ENCODE data around the gene SP100.

SP100 gene

DNA sequence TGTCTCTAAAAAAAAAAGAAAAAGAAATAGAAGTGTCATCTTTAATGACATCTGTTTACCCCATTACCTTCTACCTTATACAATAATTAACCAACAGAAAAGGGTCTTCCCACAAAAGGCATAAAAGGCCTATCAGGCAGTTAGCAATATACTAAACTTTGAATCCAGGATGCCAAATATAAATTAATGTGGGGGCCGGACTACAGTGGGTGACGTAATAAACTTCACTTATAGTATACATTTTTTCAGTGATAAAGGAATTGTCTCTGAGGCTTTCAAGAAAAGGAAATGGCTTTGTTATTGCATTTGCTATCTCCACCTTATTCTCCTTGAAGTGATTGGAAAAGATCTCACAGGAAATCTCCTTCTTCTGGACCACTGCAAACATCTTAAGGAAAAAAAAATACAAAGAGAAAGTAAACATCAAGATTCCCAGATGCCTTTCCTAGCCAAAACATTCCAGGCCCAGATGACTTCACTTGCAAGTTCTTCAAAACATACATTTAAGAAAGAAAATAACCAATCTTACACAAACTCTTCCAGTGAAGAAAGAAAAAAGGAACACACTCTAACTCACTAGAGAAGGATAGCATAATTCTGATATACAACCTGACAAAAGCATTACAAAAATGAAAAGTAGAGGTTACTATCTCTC lies 170.5 kb downstream of the SP100 start:
- Histone ChIP-seq H3K9ac (ENCODE audit: insufficient read length) (no peak overlapping the region), H3K27ac (no peak overlapping the region), H3K9me3 (ENCODE audit: low read depth, low read length) (no peaks in the 10 kb centered on the region), H3K4me3 (no peak overlapping the region), H3K36me3 (ENCODE audit: insufficient read depth, low read length) (no peaks in the 10 kb centered on the region)
- DNase-seq (ENCODE audit: low read depth, low spot score) = no peak
- TF ChIP-seq FOXP2 (optimal IDR thresholded peaks at IDR 0.05; ENCODE audit: control extremely low read depth, extremely low read length, insufficient read depth) (no peak), EZH2 (IDR thresholded peaks at IDR 0.05) (no peak), POLR2AphosphoS5 (IDR thresholded peaks at IDR 0.05; ENCODE audit: borderline replicate concordance, low read depth, low read length) (no peak)

- Histone ChIP-seq H3K36me3 (ENCODE audit: insufficient read depth, low read length) (no peaks in the 10 kb centered on the region), H3K9ac (ENCODE audit: insufficient read length) (no peak overlapping the region), H3K9me3 (ENCODE audit: low read depth, low read length) (no peaks in the 10 kb centered on the region), H3K27ac (no peak overlapping the region), H3K4me3 (no peak overlapping the region)
- no peak for DNase-seq (ENCODE audit: low read depth, low spot score)
- TF ChIP-seq POLR2AphosphoS5 (IDR thresholded peaks at IDR 0.05; ENCODE audit: borderline replicate concordance, low read depth, low read length) (no peak), FOXP2 (optimal IDR thresholded peaks at IDR 0.05; ENCODE audit: control extremely low read depth, extremely low read length, insufficient read depth) (no peak), EZH2 (IDR thresholded peaks at IDR 0.05) (no peak)
These were observed 173.0 kb downstream of the SP100 start for GRCh38 chr2:230589025-230589424.

GRCh38 chr2:230589497-230590015 lies 173.6 kb downstream of the SP100 start:
- Histone ChIP-seq H3K4me3 (no peak overlapping the region), H3K27ac (no peak overlapping the region), H3K9me3 (ENCODE audit: low read depth, low read length) (no peaks in the 10 kb centered on the region), H3K9ac (ENCODE audit: insufficient read length) (no peak overlapping the region), H3K36me3 (ENCODE audit: insufficient read depth, low read length) (no peaks in the 10 kb centered on the region)
- TF ChIP-seq FOXP2 (optimal IDR thresholded peaks at IDR 0.05; ENCODE audit: control extremely low read depth, extremely low read length, insufficient read depth) (no peak), POLR2AphosphoS5 (IDR thresholded peaks at IDR 0.05; ENCODE audit: borderline replicate concordance, low read depth, low read length) (no peak), EZH2 (IDR thresholded peaks at IDR 0.05) (no peak)
- no peak for DNase-seq (ENCODE audit: low read depth, low spot score)

DNA sequence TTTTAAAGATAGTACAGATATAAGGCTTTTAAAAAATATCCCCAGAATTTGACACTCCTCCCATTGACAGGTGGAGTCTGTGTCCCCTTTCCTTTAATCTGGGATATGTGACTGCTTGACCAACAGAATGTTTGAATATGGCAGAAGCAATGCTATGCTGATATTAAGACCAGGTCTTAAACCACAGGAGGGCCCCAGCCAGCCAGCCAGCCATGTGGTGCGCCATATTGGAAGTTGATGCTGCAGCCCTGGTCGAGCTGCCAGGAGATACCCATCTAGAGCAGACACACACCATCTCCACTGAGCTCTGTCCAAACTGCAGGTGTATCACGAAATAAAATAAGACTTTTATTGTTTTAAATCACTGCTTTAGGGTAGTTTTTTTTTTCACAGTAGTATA lies 174.3 kb downstream of the SP100 start:
- no peaks in the 10 kb centered on the region for H3K36me3 ChIP-seq (ENCODE audit: insufficient read depth, low read length)
- DNase-seq (ENCODE audit: low read depth, low spot score) = no peak
- no peaks in the 10 kb centered on the region for H3K9me3 ChIP-seq (ENCODE audit: low read depth, low read length)
- H3K9ac ChIP-seq (ENCODE audit: insufficient read length) = no peak overlapping the region
- no peak overlapping the region for H3K27ac ChIP-seq
- TF ChIP-seq EZH2 (IDR thresholded peaks at IDR 0.05) (no peak), POLR2AphosphoS5 (IDR thresholded peaks at IDR 0.05; ENCODE audit: borderline replicate concordance, low read depth, low read length) (no peak), FOXP2 (optimal IDR thresholded peaks at IDR 0.05; ENCODE audit: control extremely low read depth, extremely low read length, insufficient read depth) (no peak)
- H3K4me3 ChIP-seq = no peak overlapping the region

- DNase-seq (ENCODE audit: low read depth, low spot score) = no peak
- H3K9ac ChIP-seq (ENCODE audit: insufficient read length) = no peak overlapping the region
- TF ChIP-seq EZH2 (IDR thresholded peaks at IDR 0.05) (no peak), POLR2AphosphoS5 (IDR thresholded peaks at IDR 0.05; ENCODE audit: borderline replicate concordance, low read depth, low read length) (no peak), FOXP2 (optimal IDR thresholded peaks at IDR 0.05; ENCODE audit: control extremely low read depth, extremely low read length, insufficient read depth) (no peak)
- no peak overlapping the region for H3K27ac ChIP-seq
- H3K36me3 ChIP-seq (ENCODE audit: insufficient read depth, low read length) = no peaks in the 10 kb centered on the region
- no peak overlapping the region for H3K4me3 ChIP-seq
- H3K9me3 ChIP-seq (ENCODE audit: low read depth, low read length) = no peaks in the 10 kb centered on the region
These were observed 175.8 kb downstream of the SP100 start for GRCh38 chr2:230591850-230592249.

DNA sequence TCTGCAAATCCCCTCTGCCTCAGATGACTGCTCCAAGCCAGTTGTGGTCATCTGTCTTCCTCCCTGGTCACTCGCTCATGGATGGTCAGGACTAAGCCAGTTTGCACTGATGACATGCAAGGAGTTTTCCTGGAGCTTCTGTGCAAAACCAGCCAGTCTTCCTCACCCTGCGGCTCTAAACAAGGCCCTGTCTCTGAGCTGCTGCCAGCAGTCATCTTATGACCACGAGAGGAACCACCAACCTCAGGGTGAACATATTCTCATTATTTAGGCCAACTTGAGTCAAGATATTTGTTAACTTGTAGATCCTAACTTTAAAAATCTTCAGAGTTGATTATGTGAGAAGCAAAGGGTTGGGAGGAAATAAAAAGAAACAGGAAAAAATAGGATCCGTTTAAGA lies 176.8 kb downstream of the SP100 start:
- no peak overlapping the region for H3K27ac ChIP-seq
- no peak for TF ChIP-seq POLR2AphosphoS5 (IDR thresholded peaks at IDR 0.05; ENCODE audit: borderline replicate concordance, low read depth, low read length)
- TF ChIP-seq FOXP2 (optimal IDR thresholded peaks at IDR 0.05; ENCODE audit: control extremely low read depth, extremely low read length, insufficient read depth) = no peak
- TF ChIP-seq EZH2 (IDR thresholded peaks at IDR 0.05) = no peak

More for the DNA sequence above, 176.8 kb downstream of the SP100 start:
- H3K4me3 ChIP-seq = no peak overlapping the region
- no peaks in the 10 kb centered on the region for H3K9me3 ChIP-seq (ENCODE audit: low read depth, low read length)
- no peak overlapping the region for H3K9ac ChIP-seq (ENCODE audit: insufficient read length)
- DNase-seq (ENCODE audit: low read depth, low spot score) = no peak
- no peaks in the 10 kb centered on the region for H3K36me3 ChIP-seq (ENCODE audit: insufficient read depth, low read length)

All from SK-N-MC (cell line).